HG02588 (cell line): ENCODE measurements around the gene SCN1A.

Source experiments
- ATAC-seq: cut with Tn5 transposase; IDR thresholded peaks from one replicate; pipeline ENCODE4 v1.9.1; 2021; ENCODE audit warnings: mild to moderate bottlenecking, moderate library complexity; ENCODE audit not compliant: unreplicated experiment

The SCN1A gene

DNA sequence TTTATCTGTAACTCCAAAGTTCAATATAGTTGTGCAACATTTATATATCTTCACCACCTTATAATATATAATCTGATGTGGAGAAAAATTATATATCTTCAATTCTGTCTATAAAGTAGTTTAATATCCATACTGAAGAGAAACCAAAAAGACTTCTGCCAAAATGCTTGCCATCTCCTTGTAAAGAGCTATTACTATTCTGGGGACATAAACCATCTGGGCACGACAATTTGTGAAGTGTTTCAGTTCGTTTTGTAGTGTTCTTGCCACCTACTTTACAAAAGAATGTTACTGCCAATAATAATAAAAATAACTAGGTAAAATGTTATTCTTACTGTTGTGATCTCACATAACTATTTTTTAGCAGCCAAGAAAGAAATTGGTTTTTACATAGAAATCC lies 45.1 kb downstream of the SCN1A start:
- ATAC-seq = no peak

DNA sequence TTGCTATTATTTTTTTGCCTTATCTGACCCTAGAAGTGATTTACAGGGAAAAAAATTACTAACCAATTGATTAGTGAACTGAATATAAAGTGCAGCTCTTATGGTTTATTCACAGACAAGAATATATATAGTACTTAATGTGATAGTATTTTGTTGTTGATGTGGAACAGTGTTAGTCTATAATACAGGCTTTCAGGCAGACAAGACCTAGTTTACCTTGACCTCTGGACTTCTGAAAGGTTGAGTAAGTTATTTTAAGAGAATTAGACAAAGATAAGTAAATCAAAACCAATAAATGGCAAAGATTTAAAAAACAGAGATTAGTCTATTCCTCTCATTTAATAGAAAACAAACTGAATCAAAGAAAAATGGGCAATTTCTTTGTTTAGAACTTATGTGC lies 46.0 kb downstream of the SCN1A start:
- no peak for ATAC-seq

DNA sequence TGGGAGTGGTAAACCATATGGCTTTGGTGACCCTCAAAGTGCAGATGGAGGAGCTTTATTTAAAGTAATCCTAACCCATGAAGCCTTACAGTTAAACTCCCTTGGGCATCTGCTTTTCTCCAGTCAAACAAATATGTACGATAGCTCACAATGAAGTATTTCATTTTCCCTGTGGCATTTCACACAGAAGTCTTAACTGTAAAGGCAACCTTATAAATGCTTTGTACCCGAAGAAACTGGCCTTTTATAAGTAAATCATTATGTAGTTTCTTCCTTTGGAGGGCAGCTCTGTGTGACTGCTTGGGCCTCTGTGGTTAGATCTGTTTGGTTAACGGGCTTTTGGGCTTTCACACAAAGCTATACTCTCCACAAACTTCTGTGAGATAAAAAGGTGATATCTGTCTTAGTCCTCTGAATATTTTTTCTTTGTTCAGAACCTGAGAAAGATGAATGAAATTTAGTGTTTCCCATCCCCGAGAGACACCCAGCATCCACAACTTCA lies 46.6 kb downstream of the SCN1A start:
- no peak for ATAC-seq

DNA sequence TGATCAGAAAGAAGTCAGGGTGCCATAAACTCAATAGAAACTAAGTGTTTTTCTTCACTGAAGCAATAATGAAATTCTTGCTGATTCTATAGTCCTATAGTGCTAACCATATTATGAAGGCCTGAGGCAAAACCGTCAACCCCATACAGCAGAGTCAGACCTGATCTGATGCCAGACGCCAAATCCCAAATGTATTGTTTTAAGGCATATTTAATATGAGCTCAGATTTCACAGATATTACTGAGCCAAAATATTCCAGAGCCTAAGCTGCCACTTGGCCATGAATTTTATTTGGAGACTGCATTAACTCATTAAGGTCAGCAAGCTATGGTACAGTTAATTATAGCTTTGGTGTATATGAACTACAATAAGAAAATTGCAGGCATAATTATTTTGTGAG lies 53.4 kb downstream of the SCN1A start:
- no peak for ATAC-seq

DNA sequence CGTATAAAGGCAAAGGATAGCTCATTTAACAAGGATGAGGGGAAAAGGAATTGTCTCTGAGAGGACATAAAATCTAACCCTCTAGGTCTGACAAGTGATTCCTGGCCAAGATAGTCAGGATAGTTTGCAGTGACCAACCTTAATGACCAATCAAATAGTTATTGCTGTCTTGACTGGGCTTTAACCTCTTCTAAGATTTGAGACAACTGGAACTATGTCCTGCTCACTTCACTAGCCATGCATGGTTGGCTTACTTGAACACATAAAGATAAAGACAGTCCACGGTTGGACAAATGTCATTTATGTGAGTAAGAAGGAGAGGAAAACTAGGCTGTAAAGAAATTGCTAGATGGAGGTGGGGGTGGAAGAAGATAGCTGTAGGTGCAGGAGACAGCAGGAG lies 53.8 kb downstream of the SCN1A start:
- ATAC-seq = no peak

DNA sequence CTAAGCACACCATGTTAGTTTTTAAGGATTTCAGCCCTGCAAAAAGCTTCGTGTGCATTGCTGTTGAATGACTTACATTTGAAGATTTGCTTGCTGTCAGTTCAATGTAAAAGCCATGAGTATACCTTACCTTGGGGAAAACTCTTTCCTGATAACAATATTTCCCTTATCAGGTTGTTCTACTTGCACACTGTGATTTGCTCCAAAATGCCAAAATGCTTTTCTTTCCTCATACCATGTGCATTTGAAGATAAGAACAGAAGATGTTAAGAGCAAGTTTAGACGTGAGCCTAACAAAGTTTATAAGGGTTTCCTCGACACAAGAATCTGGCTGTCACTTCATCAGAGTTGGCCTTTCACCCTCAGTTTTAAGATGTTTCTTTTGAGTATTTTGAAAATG lies 57.6 kb downstream of the SCN1A start:
- no peak for ATAC-seq

DNA sequence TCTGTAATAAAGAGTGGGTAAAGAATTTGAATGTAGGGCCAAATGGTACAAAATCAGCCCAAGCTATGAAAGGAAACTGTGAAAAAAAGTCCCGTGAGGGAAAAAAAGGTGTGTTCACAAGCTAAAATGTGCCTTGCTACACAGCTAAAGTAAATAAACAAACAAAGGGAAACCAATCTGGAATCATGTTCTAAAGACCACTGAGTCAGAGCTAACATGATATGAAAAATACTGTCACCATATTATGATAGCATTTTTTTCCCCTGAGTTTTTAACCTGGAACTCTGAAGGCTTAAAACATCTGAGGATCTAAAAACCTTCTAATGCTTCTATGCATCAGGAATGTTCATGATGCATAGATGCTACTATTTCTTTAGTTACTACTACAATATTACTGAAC lies 58.8 kb downstream of the SCN1A start:
- no peak for ATAC-seq

DNA sequence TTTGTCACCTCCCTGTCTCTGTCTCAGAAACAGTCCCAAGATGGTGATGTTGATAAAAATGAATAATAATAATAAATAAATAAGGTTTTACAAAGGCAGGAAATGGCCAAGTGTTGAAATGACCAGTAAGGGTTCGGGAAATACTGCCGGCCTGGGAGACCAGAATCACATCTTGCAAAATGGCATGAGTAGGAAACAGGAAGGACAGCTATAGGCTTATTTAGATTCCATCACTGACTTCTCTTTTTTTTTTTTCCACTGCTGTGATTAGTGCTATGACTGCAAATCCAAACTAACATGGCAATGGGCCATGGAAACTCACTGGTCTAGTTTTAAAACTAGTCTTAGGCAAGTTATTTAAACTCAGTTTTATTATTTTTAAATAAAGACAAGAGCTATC lies 60.6 kb downstream of the SCN1A start:
- ATAC-seq = no peak

DNA sequence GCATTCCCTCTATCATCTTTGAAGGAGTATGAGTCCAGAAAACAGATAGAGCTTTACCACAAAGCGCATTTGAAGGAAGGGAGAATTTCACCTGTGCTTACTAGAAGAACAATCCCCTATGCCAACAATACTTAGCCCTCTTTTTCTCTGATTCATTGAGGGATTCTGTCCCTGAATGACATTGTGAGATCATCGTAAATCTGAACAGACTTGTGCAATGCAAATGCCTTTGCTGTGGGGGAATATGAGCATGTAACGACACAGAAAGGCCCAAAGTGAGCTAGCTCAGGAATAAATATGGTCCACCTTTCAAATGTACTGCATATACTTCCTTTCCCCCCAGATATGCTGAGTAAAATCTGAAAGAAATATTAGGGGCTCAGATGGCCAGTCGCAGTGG lies 67.6 kb downstream of the SCN1A start:
- ATAC-seq = no peak

DNA sequence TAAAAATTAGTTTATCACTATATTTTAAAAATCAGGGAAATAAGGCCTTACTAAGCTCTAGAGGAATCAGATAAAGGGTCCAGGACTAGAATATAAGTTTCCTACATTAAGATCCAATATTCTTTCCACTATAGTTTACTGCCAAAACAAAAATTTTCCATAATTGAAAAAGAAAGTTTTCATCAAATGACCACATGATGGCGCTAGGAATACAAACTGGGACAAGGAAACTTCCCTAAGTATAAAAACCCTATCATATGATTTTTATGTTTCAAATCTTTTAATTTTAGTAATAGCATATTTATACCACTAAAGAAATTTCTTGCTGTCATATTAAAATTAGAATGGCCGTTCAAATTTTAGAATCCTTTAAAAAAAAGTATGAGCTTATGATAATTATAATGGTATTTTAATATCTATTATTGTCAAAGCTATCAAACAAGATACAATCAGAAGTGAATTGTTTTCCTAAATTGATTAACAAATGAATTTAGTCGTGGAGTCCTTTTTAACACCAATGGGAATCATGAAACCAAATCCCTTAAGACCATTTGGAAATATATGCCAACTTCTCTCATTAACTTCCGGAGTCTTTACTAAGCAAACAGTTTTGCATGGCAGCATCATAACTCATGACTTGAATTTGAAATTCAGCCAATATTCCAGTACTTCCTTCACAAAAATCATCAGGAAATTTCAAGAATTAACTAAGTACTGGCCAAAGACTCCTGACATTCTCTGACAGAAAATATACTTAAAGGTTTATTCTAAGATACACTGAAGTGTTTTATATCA lies 70.3 kb downstream of the SCN1A start:
- ATAC-seq = no peak

DNA sequence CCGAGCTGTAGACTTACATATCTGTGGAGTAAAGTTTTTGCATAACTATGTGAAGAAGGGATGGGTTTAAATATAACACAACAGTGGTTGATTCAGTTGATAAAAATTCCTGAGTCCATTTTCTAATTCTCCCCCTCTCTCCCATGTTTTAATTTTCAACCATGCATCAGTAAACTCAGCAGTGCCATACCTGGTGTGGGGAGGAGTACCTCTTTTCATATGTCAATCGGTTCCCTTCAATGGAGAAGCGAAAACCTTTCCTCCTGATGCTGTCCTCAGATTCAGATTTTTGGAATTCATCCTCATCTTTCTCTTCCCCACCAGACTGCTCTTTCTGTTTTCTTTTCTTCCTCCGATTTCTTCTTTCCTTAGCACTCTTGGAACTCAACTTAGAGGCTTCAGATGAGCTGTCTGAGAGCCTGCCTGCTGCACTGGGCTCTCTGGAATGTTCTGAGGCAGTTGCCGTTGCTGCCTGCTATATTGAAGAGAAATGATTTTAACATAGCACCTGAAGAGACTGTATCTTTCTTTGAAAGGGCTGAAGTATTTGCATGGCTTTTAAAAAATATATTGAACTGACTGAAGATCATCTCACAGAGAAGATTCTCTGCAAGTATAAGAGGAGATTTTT lies 82.9 kb downstream of the SCN1A start:
- no peak for ATAC-seq

DNA sequence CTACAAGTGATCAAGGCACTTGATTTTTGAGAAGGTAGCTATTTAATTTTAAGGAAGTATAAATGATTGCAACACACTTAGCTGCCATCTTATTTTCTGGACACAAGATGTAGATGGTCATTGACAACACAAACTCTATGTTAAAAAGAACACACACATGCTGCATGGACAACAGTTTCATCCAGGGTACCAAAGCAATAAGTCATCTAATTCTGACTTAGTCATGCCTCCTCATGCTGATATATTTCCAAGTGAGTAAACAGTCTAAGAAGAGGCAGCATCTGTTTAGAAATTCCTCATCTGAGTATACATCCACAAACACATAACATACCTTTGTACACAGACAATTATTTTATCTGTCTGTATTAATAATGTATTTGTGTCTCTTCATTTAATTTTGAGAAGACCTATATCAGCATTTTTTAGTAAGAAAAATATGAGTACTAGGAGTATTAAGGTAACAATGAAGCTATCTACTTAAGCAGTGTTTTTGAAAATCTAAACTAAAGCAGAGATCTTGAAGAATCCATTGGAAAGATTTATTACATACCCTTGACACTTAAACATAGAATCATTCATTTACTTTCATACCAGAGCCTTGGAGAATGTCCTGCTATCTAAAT lies 84.9 kb downstream of the SCN1A start:
- no peak for ATAC-seq

DNA sequence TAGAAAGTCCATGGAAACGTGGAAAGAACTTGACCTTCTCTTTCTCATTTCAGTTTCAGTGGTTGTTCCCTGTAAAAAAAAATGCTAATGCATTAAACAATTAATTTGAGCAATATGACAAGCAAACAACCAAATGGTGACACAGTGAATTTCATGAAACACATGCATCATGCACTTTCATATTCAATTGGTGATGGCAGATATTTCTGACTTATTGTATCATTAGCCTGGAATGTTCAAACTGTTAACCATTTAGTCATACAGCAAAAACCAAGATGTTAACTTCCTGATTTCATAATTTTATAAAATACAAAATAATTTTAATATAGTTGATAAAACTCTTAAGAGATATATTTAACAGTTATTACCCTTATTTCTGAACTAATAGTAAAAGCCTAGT lies 85.5 kb downstream of the SCN1A start:
- ATAC-seq = no peak

DNA sequence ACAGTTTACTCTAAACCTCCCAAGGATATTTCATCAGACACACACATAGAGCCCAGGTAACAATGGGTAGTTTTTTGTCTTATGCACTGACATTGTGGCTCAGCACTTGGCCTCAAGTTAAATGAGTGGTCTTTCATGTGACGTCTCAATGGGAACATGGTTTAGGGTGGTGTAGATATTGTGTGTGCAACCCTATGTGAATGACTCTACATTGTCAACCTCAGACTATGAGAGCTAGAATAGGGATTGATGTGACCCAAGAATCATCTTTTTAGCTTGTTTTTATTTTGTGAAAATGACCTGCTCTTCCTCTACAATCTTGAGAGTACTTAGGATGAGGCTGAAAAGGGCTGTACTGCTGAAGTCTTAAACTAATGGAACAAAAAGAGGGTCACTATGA lies 86.2 kb downstream of the SCN1A start:
- no peak for ATAC-seq

DNA sequence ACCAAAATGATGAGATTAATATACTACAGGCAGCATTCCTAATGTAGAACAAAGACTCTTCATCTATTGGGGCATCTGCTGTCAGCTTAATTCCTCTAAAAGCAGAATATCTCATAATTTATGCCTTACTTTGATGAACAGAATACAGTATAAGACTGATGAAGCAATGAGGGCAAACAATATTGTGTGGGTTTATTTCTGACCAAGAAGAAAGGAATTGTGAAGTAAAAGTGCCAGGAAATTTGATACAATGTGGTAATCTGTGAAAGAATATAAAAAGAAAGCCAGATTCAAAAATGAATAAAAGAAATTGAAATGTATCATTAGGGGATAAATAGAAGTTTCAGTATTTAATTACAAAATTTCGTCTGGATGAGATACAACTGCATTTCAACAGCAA lies 95.5 kb downstream of the SCN1A start:
- ATAC-seq = no peak

DNA sequence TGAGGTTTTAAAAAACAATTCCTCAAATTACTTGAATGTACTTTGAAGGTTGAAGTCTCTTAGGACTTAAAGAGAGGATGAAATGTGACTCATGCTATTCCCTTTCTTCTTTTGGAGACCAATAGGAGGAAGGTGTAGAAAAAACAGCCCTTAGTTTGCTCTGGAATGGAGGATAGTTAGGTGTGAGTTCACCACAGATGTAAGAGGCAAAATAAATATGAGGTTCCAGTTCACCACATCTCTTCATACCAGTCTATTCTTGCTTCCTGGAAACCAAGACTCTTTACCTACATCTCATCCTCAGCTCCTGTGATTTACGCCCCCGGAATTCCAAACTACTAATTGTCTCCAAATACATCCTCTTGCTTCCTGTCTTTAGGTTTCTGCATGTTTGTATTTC lies 96.8 kb downstream of the SCN1A start:
- no peak for ATAC-seq

DNA sequence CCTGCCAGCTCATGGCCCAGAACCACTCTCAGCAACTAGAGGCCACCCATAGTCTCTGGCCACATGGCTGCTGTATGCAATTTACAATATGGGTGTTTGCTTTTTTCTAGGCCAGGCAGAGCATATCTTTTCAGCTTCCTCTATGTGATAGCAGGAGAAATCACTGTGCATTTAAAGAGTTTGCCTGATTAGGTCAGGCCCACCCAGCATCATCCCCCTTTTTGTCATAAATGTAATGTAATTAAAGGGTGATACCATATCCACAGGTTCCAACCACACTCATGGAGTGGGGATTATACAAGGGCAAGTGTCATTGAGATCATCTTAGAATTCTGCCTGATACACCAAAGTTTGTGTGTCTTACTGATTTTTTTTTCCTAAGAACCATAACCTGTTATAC lies 102.5 kb downstream of the SCN1A start:
- ATAC-seq = no peak

DNA sequence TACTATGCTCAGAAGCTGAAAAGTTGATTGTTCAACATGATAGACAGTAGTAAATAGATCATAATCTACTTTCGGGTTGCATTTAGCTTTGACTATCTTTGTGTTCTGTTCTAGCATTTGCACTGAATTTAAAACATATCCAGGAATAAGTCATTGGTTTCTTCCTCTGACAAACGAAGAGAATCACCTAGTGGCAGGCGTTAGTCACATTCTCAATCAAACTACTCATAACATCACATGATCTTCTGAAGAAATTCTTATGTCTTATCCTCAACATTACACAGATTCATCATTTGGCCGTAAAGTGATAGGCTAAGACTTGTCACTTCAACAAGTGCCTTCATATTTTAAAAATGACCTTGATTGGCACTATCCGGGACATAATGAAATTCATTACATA lies 110.6 kb downstream of the SCN1A start:
- ATAC-seq = no peak

DNA sequence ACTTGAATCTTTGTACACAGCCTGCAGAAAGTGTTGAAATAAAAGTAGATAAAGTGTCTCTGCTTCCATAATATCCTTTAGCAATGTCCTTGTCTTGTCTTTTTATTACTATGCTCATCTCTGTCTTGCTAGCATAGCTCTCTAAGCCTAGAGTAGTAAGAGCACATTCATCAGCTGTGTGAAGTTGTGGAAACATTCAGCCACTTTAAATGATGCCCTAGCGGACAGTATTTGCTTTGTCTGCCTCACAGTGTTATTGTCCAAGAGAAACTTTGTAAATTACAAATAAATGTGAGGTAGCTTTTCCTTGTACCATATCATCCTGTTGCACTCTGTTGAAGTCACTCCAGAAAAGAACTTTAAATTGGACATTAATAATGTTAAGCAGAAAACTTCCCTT lies 113.9 kb downstream of the SCN1A start:
- no peak for ATAC-seq

DNA sequence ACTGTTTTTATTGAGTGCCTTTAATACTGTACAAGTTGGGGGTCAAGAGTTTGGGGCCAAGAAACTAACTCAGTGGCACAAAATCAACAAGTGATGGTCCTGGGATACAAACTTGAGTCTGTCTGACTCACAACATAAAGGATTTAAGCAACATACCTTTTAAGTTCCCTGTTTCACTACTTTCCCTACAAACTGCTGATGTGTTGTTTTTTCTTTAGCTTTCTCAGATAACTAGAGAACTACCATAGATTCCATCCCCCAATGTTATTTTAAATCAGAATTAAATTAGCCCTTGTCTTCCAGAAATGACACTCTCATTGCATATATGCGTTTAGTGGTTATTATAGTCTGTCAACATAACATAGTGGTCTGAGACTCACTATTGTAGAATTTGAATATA lies 116.2 kb downstream of the SCN1A start:
- ATAC-seq = no peak

DNA sequence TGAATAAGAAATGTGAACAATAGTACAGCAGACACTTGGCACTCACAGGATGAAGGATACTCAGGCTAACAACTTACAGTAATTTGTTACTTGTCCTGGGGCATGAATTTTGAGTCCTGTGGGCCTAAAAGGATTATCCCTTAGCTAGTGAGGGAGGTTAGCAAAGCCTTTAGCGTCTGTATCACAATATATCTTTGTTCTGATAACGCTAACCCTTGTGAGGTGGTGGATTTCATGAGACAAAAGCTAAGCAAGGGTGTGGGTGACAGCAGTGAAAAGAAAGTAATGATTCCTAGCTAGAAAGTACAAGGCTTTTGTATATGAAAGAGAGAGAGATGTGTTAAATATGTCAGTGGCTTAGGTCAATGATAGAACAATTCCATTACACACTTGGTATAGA lies 127.4 kb downstream of the SCN1A start:
- ATAC-seq = no peak

DNA sequence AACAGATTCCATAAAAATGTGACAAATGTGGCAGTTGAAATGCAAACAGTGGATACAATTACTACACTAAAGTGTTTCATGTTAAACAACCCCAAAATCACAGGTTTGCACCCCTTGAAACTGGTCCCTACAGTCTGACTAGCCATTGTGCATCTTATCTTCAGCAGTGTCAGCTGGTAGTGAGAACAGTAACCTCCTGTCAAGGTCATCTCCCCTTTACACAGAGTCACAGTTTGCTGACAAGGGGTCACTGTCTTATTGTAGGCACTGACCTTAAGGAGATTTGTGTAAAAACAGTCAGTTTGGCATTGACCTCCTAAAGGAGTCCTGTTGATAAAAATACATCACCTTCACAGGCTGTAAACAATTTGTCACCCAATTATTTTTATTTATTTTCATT lies 137.0 kb downstream of the SCN1A start:
- no peak for ATAC-seq
